T-cell (primary cell): ENCODE results near the gene RNF13. TPM values are rescaled to one million over a fixed set of nuclear protein-coding genes. Genes with fewer than 3 reads are reported as not detected.

ENCODE experiments used
- ATAC-seq, 4 experiments: fragments of 200-7000 bp in 3 of 4; fragments of 150-1000 bp in 1 of 4; cut with Tn5 transposase; replicated peaks in 1 of 4; 1 replicate in 3 of 4; 2 replicates in 1 of 4; pipeline ENCODE4 v1.10.0; 2021; ENCODE audit warnings: moderate library complexity in 3 of 4, mild to moderate bottlenecking in 2 of 4, moderate number of reproducible peaks in 1 of 4
- CTCF ChIA-PET, 2 donors: fragments of 300-600 bp; sonication (Branson Sonifier 250); formaldehyde crosslinking; loops; one replicate each; lab custom pipeline; 2022; ENCODE audit warnings: antibody characterized with exemption in 2 of 2; lab: Charles Lee
- POLR2A ChIA-PET, 2 donors: fragments of 300-600 bp; sonication (Branson Sonifier 250); formaldehyde crosslinking; loops; one replicate each; lab custom pipeline; 2022; ENCODE audit warnings: antibody characterized with exemption in 2 of 2; lab: Charles Lee
- DNase-seq, 35 experiments: peaks; one replicate each; pipeline versions ENCODE4 v3.0.0 to v3.0.0-alpha.2; 2013 to 2023
- H3K27ac ChIP-seq: one replicate; pipeline ENCODE4 v1.5.1; 2013; ENCODE audit warnings: low read length
- H3K27me3 ChIP-seq, 2 experiments: replicated peaks in 1 of 2; 1 replicate in 1 of 2; 2 replicates in 1 of 2; pipeline versions ENCODE4 v1.6.1 to v1.7.0; 2013; ENCODE audit warnings: low read length in 1 of 2, mixed read lengths in 1 of 2; ENCODE audit not compliant: control insufficient read depth in 2 of 2, insufficient read depth in 2 of 2; ENCODE audit errors: extremely low read depth in 1 of 2
- H3K36me3 ChIP-seq, 2 donors: 1 replicate in 1 of 2; 2 replicates in 1 of 2; pipeline versions ENCODE4 v1.6.1 to v1.7.0; 2013; ENCODE audit warnings: low read length in 1 of 2; ENCODE audit not compliant: control insufficient read depth in 2 of 2, insufficient read depth in 1 of 2; ENCODE audit errors: extremely low read depth in 1 of 2
- H3K4me1 ChIP-seq, 2 experiments: 1 replicate in 1 of 2; 2 replicates in 1 of 2; pipeline versions ENCODE4 v1.6.1 to v1.7.0; 2013; ENCODE audit warnings: low read length in 2 of 2, mixed read lengths in 1 of 2; ENCODE audit not compliant: insufficient read depth in 2 of 2, control insufficient read depth in 1 of 2; ENCODE audit errors: extremely low read depth in 1 of 2
- H3K4me3 ChIP-seq, 2 donors: 1 replicate in 1 of 2; 2 replicates in 1 of 2; pipeline versions ENCODE4 v1.5.1 to v1.7.0; 2013; ENCODE audit warnings: mild to moderate bottlenecking in 2 of 2, low read length in 1 of 2, moderate library complexity in 1 of 2; ENCODE audit not compliant: control insufficient read depth in 1 of 2; ENCODE audit errors: extremely low read depth in 1 of 2
- H3K9me3 ChIP-seq: 2 replicates; pipeline ENCODE4 v1.7.0; 2013
- H3K27ac Mint-ChIP-seq, 2 donors: one replicate each; pipeline ENCODE4 v1.8.0; 2020 to 2021; ENCODE audit warnings: mild to moderate bottlenecking in 2 of 2, mixed read lengths in 2 of 2
- H3K27me3 Mint-ChIP-seq, 2 donors: one replicate each; pipeline ENCODE4 v1.8.0; 2021 to 2022; ENCODE audit warnings: mixed read lengths in 2 of 2
- H3K36me3 Mint-ChIP-seq: one replicate; pipeline ENCODE4 v1.8.0; 2021; ENCODE audit warnings: mixed read lengths
- H3K4me1 Mint-ChIP-seq, 3 donors: one replicate each; pipeline ENCODE4 v1.8.0; 2020 to 2022; ENCODE audit warnings: mixed read lengths in 3 of 3, mild to moderate bottlenecking in 1 of 3
- H3K4me3 Mint-ChIP-seq, 3 donors: one replicate each; pipeline ENCODE4 v1.8.0; 2020 to 2022; ENCODE audit warnings: mild to moderate bottlenecking in 3 of 3, mixed read lengths in 3 of 3, moderate library complexity in 3 of 3
- H3K9me3 Mint-ChIP-seq, 3 donors: one replicate each; pipeline ENCODE4 v1.8.0; 2020 to 2022; ENCODE audit warnings: mixed read lengths in 3 of 3
- WGBS: methylation state at CpG from one replicate; pipeline ENCODE4 v1.1.5; 2013; ENCODE audit warnings: missing lambda C conversion rate; ENCODE audit not compliant: insufficient coverage; 5-methylcytosine and 5-hydroxymethylcytosine counted together
- total RNA-seq, 35 experiments: library from RNA in 6 of 35; stranded (reverse) in 6 of 35; fragments of 120-200 nt in 1 of 35; gene quantifications; one replicate each; pipeline versions ENCODE4 v1.2.1 to v1.2.4 and lab custom pipeline; 2013 to 2026

The RNF13 gene
- total RNA-seq, 5 donors from 2014 or later (not counting 1 experiment from before 2014, with no cell fraction given): 45.0 to 55.8 (median 54.8) TPM

DNA sequence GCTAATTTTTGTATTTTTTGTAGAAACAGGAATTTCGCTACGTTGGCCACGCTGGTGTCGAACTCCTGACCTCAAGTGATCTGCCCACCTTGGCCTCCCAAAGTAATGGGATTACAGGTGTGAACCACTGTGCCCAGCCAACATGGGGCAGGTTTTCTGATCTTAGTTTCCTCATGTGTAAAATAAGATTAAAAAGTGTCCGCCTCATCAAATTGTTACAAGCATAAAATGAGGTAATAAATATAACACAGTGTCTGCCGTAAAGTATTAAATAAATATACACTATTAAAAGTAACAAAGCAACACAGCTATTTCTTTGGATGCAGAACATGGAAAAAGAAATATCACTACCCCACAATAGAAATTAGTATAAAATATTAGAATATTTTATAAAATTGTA lies 44.3 kb upstream of the RNF13 start:
- Mint-ChIP-seq H3K4me3 (no peak overlapping the region), H3K36me3 (no peaks in the 10 kb centered on the region), H3K27me3 (peaks cover 22 to 35% of the 10 kb centered on the region in 2 donors), H3K9me3 (no peaks in the 10 kb centered on the region), H3K27ac (no peak overlapping the region), H3K4me1 (no peaks in the 10 kb centered on the region)
- WGBS: 97% methylated on average over 4 of the region's 6 CpGs
- Histone ChIP-seq H3K27me3 (peaks cover 2 to 3% of the 10 kb centered on the region in 2 experiments), H3K4me1 (no peaks in the 10 kb centered on the region), H3K36me3 (no peaks in the 10 kb centered on the region), H3K9me3 (no peaks in the 10 kb centered on the region), H3K27ac (no peak overlapping the region), H3K4me3 (no peak overlapping the region)
- CTCF ChIA-PET: interaction anchor here (0.6 to 1.2 kb wide), 2 partner anchors 8 to 46 kb away, joined by 3 read pairs; no protein-coding TSS in a partner anchor
- POLR2A ChIA-PET: interaction anchor here in 1 of 2 donors (0.6 kb wide), 1 partner anchor 509 kb away, joined by 8 read pairs; no protein-coding TSS in a partner anchor
- ATAC-seq (no peak), DNase-seq (no peak)

DNA sequence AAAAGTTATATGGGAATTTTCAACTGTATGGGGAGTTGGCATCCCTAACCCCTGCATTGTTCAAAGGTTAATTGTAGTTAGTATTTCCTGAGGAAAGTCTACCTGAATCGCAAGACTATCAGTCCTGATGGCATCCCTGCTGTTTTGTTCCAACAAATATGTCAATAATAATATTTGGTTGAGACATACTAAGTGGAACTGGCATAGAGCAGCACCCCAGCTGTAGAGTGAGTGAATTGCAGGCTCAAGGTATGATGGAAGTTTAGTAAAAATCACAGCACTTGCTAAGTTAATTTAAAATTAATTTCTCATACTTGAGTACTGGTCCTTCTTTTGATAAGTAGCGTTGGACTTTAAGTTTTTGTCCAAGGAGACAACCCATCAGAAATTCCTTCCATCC lies 42.8 kb upstream of the RNF13 start:
- CTCF ChIA-PET: interaction anchor here (0.6 to 2.1 kb wide), 5 partner anchors 37 to 650 kb away, joined by 3 to 16 read pairs (median 5); no protein-coding TSS in a partner anchor
- no peak for DNase-seq
- no peak overlapping the region for H3K27ac Mint-ChIP-seq

DNA sequence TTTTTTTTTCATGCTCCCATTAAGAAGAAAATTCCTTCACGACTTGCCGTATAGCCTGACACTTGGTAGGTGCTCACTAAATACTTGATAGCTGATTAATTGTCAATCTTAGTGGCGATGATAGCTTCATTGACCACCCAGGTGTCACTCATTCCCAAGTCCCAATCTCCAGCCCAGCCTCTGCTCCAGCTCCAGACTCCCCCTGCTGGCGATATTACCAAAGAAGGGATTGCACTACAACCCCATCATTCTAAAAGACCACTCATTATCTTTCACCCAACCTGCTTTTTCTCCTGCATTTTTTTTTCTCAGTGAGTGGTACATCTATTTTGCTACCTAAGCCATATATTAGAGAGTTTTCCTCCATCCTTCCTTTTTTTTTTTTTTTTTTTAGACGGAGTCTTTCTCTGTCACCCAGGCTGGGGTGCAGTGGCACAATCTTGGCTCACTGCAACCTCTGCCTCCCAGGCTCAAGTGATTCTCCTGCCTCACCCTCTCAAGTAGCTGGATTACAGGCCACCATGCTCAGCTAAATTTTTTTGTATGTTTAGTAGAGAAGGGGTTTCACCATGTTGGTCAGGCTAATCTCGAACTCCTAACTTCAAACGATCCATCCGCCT lies 41.3 kb upstream of the RNF13 start:
- H3K4me3 ChIP-seq: no peak overlapping the region
- no peaks in the 10 kb centered on the region for H3K4me1 ChIP-seq
- H3K27ac ChIP-seq: no peak overlapping the region
- peak in 1 of 4 experiments; percentile 59 for ATAC-seq
- H3K4me1 Mint-ChIP-seq: no peaks in the 10 kb centered on the region
- H3K27ac Mint-ChIP-seq: no peak overlapping the region
- peaks cover 0 to 3% of the 10 kb centered on the region in 2 experiments for H3K27me3 ChIP-seq
- CTCF ChIA-PET: interaction anchor here (0.5 to 2.1 kb wide), 18 partner anchors 10 to 1621 kb away, joined by 3 to 16 read pairs (median 4); partner anchors contain the start of gene COMMD2 (in 1 of the 2)
- H3K9me3 Mint-ChIP-seq: no peaks in the 10 kb centered on the region
- POLR2A ChIA-PET: no interaction called here
- H3K27me3 Mint-ChIP-seq: peaks cover 14 to 21% of the 10 kb centered on the region in 2 donors
- H3K36me3 Mint-ChIP-seq: no peaks in the 10 kb centered on the region
- H3K4me3 Mint-ChIP-seq: no peak overlapping the region
- no peaks in the 10 kb centered on the region for H3K9me3 ChIP-seq
- no peaks in the 10 kb centered on the region for H3K36me3 ChIP-seq
- 83% methylated on average over 6 of the region's 8 CpGs for WGBS
- DNase-seq: peak in 19 of 35 experiments; percentile 2 to 54 (median 15)

More for the DNA sequence above, 42.8 kb upstream of the RNF13 start:
- H3K27me3 Mint-ChIP-seq: peaks cover 22 to 28% of the 10 kb centered on the region in 2 donors
- no peaks in the 10 kb centered on the region for H3K36me3 Mint-ChIP-seq
- Histone ChIP-seq H3K9me3 (no peaks in the 10 kb centered on the region), H3K27me3 (peaks cover 0 to 3% of the 10 kb centered on the region in 2 experiments), H3K4me1 (no peaks in the 10 kb centered on the region), H3K4me3 (no peak overlapping the region), H3K27ac (no peak overlapping the region), H3K36me3 (no peaks in the 10 kb centered on the region)
- ATAC-seq: no peak
- no peaks in the 10 kb centered on the region for H3K4me1 Mint-ChIP-seq
- H3K4me3 Mint-ChIP-seq: no peak overlapping the region
- no peaks in the 10 kb centered on the region for H3K9me3 Mint-ChIP-seq
- POLR2A ChIA-PET: no interaction called here
- WGBS: no CpG with 5 or more reads among the region's 2 CpGs

DNA sequence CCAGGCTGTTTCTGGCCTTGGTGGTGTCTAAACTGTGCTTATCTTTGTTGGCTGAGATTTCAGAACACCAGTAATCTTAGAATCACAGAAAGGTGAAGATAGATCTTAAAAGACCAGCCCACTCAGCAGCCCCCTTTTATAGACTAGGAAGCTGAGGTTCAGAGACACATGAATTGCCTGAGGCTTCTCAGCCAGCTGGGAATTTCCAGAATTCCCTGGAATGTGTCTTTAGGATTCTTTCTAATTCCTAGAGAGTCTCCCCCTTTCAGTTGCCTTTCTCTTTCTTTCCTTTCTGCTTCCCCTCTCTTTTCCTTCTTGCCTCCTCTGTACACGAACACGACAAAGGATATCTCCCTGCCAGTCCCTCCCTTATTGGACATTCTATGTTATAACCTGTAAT lies 40.2 kb upstream of the RNF13 start:
- no peaks in the 10 kb centered on the region for H3K9me3 Mint-ChIP-seq
- Histone ChIP-seq H3K4me1 (no peaks in the 10 kb centered on the region), H3K27ac (no peak overlapping the region), H3K27me3 (peaks cover 0 to 3% of the 10 kb centered on the region in 2 experiments), H3K36me3 (no peaks in the 10 kb centered on the region), H3K4me3 (no peak overlapping the region), H3K9me3 (no peaks in the 10 kb centered on the region)
- no peaks in the 10 kb centered on the region for H3K4me1 Mint-ChIP-seq
- ChIA-PET CTCF (interaction anchor here (0.9 to 2.0 kb wide), 3 partner anchors 21 to 818 kb away, joined by 3 to 11 read pairs (median 6); partner anchors contain the start of gene COMMD2 (in 1 of the 2)), POLR2A (no interaction called here)
- peaks cover 15 to 16% of the 10 kb centered on the region in 2 donors for H3K27me3 Mint-ChIP-seq
- no peak for ATAC-seq
- WGBS: no CpG with 5 or more reads among the region's 2 CpGs
- no peak overlapping the region for H3K4me3 Mint-ChIP-seq
- no peak overlapping the region for H3K27ac Mint-ChIP-seq
- no peaks in the 10 kb centered on the region for H3K36me3 Mint-ChIP-seq
- DNase-seq: no peak

DNA sequence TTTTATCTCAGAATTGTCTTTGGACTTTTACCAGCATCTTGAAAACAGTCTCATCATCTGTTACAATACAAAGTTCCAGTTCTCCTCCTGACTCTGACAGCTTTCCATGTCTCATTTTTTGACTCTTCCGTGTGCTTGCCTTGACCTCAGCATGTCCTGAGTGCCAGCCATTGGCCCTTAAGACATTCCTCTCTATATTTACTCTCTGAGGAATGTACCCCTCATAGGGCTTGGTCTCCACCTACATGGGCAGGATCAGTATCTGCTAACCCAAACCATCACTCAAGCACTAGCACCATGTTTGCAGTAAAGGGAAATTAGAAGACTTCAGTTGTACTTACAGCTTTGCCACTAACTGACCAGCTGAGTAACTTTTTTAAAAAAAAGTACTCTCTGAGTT lies 36.8 kb upstream of the RNF13 start:
- ATAC-seq (no peak), DNase-seq (no peak)
- no peaks in the 10 kb centered on the region for H3K36me3 Mint-ChIP-seq
- 62% methylated on average over 1 of the region's 1 CpG for WGBS
- no peaks in the 10 kb centered on the region for H3K27me3 ChIP-seq
- H3K9me3 Mint-ChIP-seq: no peaks in the 10 kb centered on the region
- no peak overlapping the region for H3K4me3 ChIP-seq
- H3K36me3 ChIP-seq: no peaks in the 10 kb centered on the region
- no peak overlapping the region for H3K27ac Mint-ChIP-seq
- H3K27me3 Mint-ChIP-seq: peaks cover 10 to 12% of the 10 kb centered on the region in 2 donors
- H3K9me3 ChIP-seq: no peaks in the 10 kb centered on the region
- POLR2A ChIA-PET: no interaction called here
- H3K27ac ChIP-seq: no peak overlapping the region
- no peaks in the 10 kb centered on the region for H3K4me1 ChIP-seq
- no peak overlapping the region for H3K4me3 Mint-ChIP-seq
- CTCF ChIA-PET: interaction anchor here in 1 of 2 donors (0.6 to 0.7 kb wide), 2 partner anchors 8 to 9 kb away, joined by 3 read pairs; no protein-coding TSS in a partner anchor
- H3K4me1 Mint-ChIP-seq: peaks cover 0 to 3% (median 0%) of the 10 kb centered on the region in 3 donors

DNA sequence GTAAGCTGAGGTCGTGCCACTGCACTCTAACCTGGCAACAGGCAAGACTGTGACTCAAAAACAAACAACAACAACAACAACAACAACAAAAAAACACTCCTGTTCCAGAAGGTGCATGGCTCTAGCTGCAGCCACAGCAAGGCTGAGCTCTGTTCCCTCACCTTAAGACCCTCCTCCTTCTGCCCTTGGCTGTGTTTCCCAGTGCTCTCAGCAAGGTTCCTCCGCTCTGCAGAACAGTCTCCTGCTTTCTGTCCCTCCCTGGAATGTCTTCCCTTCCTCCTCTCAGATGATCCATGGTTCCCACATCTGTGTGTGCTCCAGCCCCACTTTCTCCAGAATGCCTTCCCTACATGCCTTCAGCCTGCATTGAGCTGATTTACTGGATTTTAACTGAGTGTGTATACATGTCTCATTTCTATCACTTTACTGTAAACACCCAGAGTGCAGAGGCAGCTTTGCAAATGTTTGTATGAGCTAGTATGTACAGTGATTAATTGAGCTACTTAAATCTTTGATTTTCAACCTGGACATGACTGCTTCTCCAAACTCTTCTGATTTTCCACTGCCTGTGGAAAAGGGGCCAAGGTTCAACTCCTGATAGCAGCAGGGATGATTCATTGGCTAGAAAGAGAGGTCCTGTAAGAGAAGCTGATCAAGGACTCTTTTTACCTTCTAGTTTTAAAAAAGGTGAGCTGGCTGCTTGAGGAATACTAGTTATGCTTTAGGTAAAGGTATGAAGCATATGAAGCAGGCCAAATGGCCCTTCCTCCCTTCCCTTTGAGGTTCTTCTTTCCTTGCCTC lies 35.4 kb upstream of the RNF13 start:
- no peak overlapping the region for H3K4me3 Mint-ChIP-seq
- H3K9me3 Mint-ChIP-seq: no peaks in the 10 kb centered on the region
- H3K27ac Mint-ChIP-seq: no peak overlapping the region
- no peaks in the 10 kb centered on the region for H3K4me1 ChIP-seq
- H3K36me3 ChIP-seq: no peaks in the 10 kb centered on the region
- 71% methylated on average over 1 of the region's 2 CpGs for WGBS
- POLR2A ChIA-PET: no interaction called here
- H3K9me3 ChIP-seq: no peaks in the 10 kb centered on the region
- no peak for DNase-seq
- no peak overlapping the region for H3K4me3 ChIP-seq
- peaks cover 0 to 8% (median 0%) of the 10 kb centered on the region in 3 donors for H3K4me1 Mint-ChIP-seq
- no peak for ATAC-seq
- CTCF ChIA-PET: interaction anchor here (0.8 to 1.2 kb wide), 2 partner anchors 32 to 73 kb away, joined by 3 read pairs; no protein-coding TSS in a partner anchor
- no peaks in the 10 kb centered on the region for H3K36me3 Mint-ChIP-seq
- no peaks in the 10 kb centered on the region for H3K27me3 ChIP-seq
- peaks cover 5 to 6% of the 10 kb centered on the region in 2 donors for H3K27me3 Mint-ChIP-seq
- H3K27ac ChIP-seq: no peak overlapping the region
